SIG-M5 treated with dmso at 0.1 percent for 504 hours (cell line): ENCODE results near the gene OR13J1.
A peak's percentile ranks its signal among the peaks of the same experiment; 100 is the strongest.

ENCODE experiments used
- DNase-seq: peaks from one replicate; lab custom pipeline; 2025; ENCODE audit not compliant: unreplicated experiment; lab: John Stamatoyannopoulos, UW

OR13J1 gene

GRCh38 chr9:35835216-35835632, 35.0 kb downstream of the OR13J1 start:
- DNase-seq: no peak

- no peak for DNase-seq
These were observed 35.7 kb downstream of the OR13J1 start for GRCh38 chr9:35834260-35835215.

GRCh38 chr9:35832814-35833213, 37.4 kb downstream of the OR13J1 start:
- no peak for DNase-seq

DNA sequence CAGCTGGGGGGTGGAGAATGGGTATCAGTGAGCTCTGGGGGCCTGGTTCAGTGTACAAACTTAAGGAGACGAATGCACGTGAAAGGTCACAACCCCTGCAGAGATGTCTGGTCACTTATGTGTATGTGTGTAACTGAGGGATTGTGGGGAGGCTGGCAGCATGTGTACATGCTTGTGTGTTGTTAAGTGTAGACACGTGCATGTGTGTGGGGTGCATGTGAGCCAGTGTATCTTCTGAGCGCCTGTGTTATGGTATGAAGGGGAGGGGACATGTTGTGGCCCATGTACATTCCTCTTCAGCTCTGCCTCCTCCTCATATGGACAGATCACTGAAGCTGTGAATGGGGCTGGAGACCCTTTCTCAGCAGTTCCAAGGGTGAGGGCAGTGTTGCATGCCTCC, 39.2 kb downstream of the OR13J1 start:
- no peak for DNase-seq

- no peak for DNase-seq
These were observed 40.5 kb downstream of the OR13J1 start for GRCh38 chr9:35829764-35830096.

DNA sequence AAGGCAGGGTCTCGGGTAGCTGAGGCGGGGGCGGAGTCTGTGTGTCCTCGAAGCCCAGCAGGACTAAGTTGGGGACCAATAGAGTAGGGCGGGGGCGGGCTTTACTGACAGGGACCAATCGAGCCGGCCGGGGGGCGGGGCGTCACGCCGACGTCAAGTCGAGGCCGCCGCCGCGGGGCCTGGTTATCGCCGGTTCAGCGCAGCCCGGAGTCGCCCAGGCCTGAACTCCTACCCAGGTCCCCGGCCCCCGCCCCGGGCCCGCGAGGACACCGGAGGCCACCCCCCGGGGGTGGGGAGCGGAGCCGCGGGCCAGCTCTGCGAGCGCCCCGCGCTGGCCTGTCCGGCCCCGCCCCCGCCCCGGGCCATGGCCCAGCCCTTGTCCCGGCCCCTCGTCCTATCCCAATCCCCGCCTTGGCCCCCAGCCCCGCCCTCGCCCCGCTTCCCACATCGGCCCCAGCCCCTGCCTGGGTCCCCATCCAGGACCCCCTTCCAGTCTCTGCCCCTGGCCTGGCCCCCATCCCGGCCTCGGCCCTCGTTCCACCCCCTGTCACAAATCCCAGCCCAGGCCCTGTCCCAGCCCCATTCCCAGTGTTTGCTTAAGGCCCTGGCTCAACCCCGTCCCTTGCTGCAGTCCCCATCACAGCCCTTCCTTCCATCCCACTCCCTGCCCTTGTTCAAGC, 41.0 kb downstream of the OR13J1 start, which contains the start of gene TMEM8B:
TMEM8B (plus strand) TSS at position 145 of the 680 bp plus-strand sequence; CDS start at position 365, 220 bp downstream.
- DNase-seq: peak; percentile 87

DNA sequence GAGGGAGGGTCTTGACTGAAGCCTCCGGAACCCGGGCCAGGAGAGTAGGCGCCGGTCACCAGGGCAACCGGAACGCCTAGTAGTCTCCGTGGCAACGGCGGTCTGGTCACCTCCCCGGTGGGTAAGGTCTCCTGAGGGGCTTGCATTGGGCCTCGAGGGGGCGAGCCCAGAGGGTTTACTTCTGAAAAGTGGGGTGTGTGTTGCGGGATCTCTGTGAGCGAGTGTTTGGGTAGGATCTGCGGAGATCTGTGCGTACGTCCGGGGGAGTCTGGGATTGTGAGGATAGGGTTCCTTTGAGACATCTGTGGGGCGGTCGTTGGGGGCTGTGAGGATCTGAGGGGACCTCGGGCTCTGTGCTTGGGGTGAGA, 41.5 kb downstream of the OR13J1 start, which contains the start of gene FAM221B:
FAM221B (minus strand) TSS at position 17 of the 368 bp plus-strand sequence. CDS start 2,571 bp downstream, outside the sequence.
- no peak for DNase-seq

- no peak for DNase-seq
These were observed 42.7 kb downstream of the OR13J1 start for GRCh38 chr9:35827486-35827885.

GRCh38 chr9:35826071-35826701, 44.0 kb downstream of the OR13J1 start:
- peak; percentile 71 for DNase-seq

DNA sequence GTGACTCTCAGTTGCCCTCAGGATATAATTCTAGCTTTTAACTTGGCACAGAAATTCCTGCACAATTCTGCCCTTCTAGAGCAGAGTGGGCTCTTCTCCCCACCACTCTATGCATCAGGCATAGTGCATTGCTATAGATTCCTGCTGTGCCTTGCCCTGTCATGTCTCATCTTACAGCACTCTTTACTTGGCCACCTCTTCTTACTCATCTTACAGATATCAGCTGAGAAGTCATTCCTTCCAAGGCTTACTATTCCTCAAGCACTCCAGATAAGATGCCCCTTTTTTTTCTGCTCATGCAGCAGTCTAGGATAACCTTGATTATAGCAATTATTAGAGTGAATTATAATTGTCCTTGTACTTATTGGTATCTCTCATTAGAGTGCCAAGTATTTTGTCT, 47.3 kb downstream of the OR13J1 start:
- no peak for DNase-seq

DNA sequence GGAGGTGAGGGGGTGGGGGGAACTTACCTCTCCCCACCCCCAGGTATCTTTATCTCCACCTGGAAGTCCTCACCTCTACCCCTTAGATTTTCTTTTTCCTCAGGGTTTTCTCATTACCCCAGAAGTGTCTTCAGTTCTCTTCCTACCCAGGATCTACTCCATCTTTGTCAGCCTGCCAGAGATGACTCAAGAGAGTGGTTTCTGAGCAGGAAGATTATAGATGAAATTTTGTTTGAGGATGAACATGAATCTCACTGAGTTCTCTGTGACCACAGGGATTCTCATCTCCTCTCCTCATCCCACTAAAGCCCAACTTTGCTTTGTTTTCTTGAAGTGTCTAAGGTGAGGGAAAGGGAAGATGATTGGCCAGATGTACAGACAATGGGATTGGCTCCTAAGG, 50.1 kb downstream of the OR13J1 start:
- DNase-seq: no peak
